ACC112 (cell line): ENCODE data around the gene ST6GALNAC3.

Source experiments
- H2AFZ ChIP-seq: fragments of 200-600 bp; sonication (generic); one replicate; pipeline ENCODE4 v1.6.0; 2017; ENCODE audit warnings: antibody characterized with exemption, low read length; ENCODE audit not compliant: unreplicated experiment
- H3K27ac ChIP-seq: fragments of 200-600 bp; sonication (generic); 2 replicates; pipeline ENCODE4 v1.5.1; 2014; ENCODE audit warnings: low read depth, mild to moderate bottlenecking, antibody characterized with exemption, low read length, moderate library complexity
- H3K27me3 ChIP-seq: fragments of 200-600 bp; sonication (generic); 2 replicates; pipeline ENCODE4 v1.6.1; 2014; ENCODE audit warnings: mild to moderate bottlenecking, antibody characterized with exemption, low read length, moderate library complexity, mixed read lengths; ENCODE audit not compliant: insufficient read depth
- H3K36me3 ChIP-seq: fragments of 200-600 bp; sonication (generic); 2 replicates; pipeline ENCODE4 v1.6.1; 2016; ENCODE audit warnings: mild to moderate bottlenecking, antibody characterized with exemption, low read length, moderate library complexity, mixed read lengths; ENCODE audit not compliant: insufficient read depth
- H3K4me1 ChIP-seq: fragments of 200-600 bp; sonication (generic); one replicate; pipeline ENCODE4 v1.6.1; 2016; ENCODE audit warnings: low read length, mixed read lengths; ENCODE audit not compliant: insufficient read depth, unreplicated experiment, control insufficient read depth
- H3K4me3 ChIP-seq: fragments of 200-600 bp; sonication (generic); 2 replicates; pipeline ENCODE4 v1.5.1; 2014; ENCODE audit warnings: mild to moderate bottlenecking, low read depth, low read length
- H3K79me2 ChIP-seq: fragments of 200-600 bp; sonication (generic); one replicate; pipeline ENCODE4 v1.6.0; 2016; ENCODE audit warnings: low read length; ENCODE audit not compliant: control insufficient read depth, unreplicated experiment, insufficient read depth

The ST6GALNAC3 gene

GRCh38 chr1:76070538-76070937, 4.0 kb upstream of the ST6GALNAC3 start:
- Histone ChIP-seq H3K36me3 (no peaks in the 10 kb centered on the region), H3K27ac (no peak overlapping the region), H3K79me2 (no peaks in the 10 kb centered on the region), H3K4me3 (no peak overlapping the region), H3K27me3 (peaks cover 8% of the 10 kb centered on the region; the same call in 1 of the 2 replicates), H3K4me1 (peaks cover 44% of the 10 kb centered on the region), H2AFZ (no peak overlapping the region)

GRCh38 chr1:76073481-76073880, 1.1 kb upstream of the ST6GALNAC3 start:
- peaks cover 10% of the 10 kb centered on the region; the same call in 1 of the 2 replicates for H3K27me3 ChIP-seq
- no peaks in the 10 kb centered on the region for H3K36me3 ChIP-seq
- no peak overlapping the region for H3K27ac ChIP-seq
- H3K4me3 ChIP-seq: no peak overlapping the region
- H3K4me1 ChIP-seq: peaks cover 30% of the 10 kb centered on the region
- no peaks in the 10 kb centered on the region for H3K79me2 ChIP-seq
- H2AFZ ChIP-seq: no peak overlapping the region

- Histone ChIP-seq H3K36me3 (no peaks in the 10 kb centered on the region), H3K79me2 (no peaks in the 10 kb centered on the region), H2AFZ (peak overlapping the region; percentile 95), H3K27me3 (peaks cover 10% of the 10 kb centered on the region; the same call in 1 of the 2 replicates), H3K27ac (no peak overlapping the region), H3K4me3 (peak overlapping the region; percentile 84), H3K4me1 (peaks cover 16% of the 10 kb centered on the region)
These were observed 593 bp downstream of the ST6GALNAC3 start for GRCh38 chr1:76075188-76075489.

DNA sequence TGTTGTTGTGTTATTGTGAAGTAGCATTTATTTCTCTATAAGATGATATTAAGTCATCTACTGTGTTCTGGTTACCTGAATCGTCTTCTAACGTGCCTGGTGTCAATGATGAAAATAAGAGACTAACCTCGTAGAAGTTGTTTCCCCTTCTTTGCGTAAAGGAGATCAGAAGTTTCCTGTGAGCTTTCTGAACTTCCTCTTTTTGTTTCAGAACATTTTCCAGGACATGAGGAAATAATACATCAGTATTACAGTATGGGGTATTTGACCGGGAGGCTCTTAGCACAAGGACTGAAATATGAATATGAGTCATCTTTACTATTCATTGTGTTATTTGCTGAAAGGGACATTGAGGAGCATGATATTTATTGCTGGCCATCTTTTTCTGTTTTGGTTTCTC, 1.3 kb downstream of the ST6GALNAC3 start:
- peaks cover 10% of the 10 kb centered on the region; the same call in 1 of the 2 replicates for H3K27me3 ChIP-seq
- peak overlapping the region; percentile 84; the same call in 1 of the 2 replicates for H3K4me3 ChIP-seq
- H3K36me3 ChIP-seq: no peaks in the 10 kb centered on the region
- no peak overlapping the region for H2AFZ ChIP-seq
- no peak overlapping the region for H3K27ac ChIP-seq
- peaks cover 16% of the 10 kb centered on the region for H3K4me1 ChIP-seq
- H3K79me2 ChIP-seq: no peaks in the 10 kb centered on the region

GRCh38 chr1:76079475-76080227, 5.1 kb downstream of the ST6GALNAC3 start:
- H2AFZ ChIP-seq: no peak overlapping the region
- H3K4me3 ChIP-seq: no peak overlapping the region
- peaks cover 4% of the 10 kb centered on the region for H3K4me1 ChIP-seq
- no peaks in the 10 kb centered on the region for H3K36me3 ChIP-seq
- H3K79me2 ChIP-seq: no peaks in the 10 kb centered on the region
- peaks cover 10% of the 10 kb centered on the region; the same call in 1 of the 2 replicates for H3K27me3 ChIP-seq
- H3K27ac ChIP-seq: no peak overlapping the region

GRCh38 chr1:76080552-76081079, 6.1 kb downstream of the ST6GALNAC3 start:
- Histone ChIP-seq H2AFZ (no peak overlapping the region), H3K27ac (no peak overlapping the region), H3K4me1 (peaks cover 3% of the 10 kb centered on the region), H3K79me2 (no peaks in the 10 kb centered on the region), H3K36me3 (no peaks in the 10 kb centered on the region), H3K27me3 (0 out of 2 replicates have a peak, but pooled peaks cover under 1% of the 10 kb centered on the region), H3K4me3 (no peak overlapping the region)

DNA sequence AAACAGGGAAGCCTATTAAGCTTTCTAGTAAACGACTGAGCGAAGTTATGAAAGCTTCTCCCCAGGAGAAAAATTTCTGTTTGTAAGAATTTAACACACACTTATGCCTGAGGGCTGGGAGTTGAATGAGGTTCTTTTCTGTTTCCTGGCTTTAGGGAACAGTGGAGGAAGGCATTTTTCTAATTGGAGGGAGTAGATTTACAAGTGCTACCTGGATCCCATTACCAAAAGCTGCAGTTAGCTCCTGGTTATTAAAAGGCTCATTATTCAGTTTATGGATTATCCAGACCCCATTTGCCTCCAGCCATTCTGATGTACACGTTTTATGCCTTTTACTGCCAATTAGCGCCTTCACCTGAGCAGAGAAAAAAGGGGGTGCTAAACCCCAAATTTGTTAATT, 7.5 kb downstream of the ST6GALNAC3 start:
- Histone ChIP-seq H3K27ac (no peak overlapping the region), H3K4me1 (no peaks in the 10 kb centered on the region), H3K36me3 (no peaks in the 10 kb centered on the region), H3K4me3 (no peak overlapping the region), H2AFZ (no peak overlapping the region), H3K79me2 (no peaks in the 10 kb centered on the region), H3K27me3 (no peaks in the 10 kb centered on the region)

DNA sequence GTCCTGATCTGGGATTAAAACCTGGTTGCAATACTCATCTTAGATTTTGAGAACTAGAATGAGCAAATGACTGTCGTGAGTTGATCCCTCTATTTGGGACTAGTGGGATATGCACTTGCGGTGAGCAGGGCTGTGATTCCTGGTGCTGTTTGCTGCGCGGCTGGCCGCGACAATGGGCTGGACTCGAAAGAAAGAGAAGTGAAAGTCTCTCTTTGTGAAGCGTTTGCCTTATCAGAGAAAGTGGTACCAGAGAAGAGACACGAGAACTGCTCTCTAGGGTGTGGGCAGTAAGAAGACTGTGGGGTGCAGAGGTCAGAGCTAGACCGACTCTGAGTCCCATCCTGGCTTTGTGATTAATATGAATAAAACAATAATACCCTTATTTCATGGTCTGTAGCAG, 8.6 kb downstream of the ST6GALNAC3 start:
- H3K79me2 ChIP-seq: no peaks in the 10 kb centered on the region
- no peaks in the 10 kb centered on the region for H3K36me3 ChIP-seq
- no peak overlapping the region for H2AFZ ChIP-seq
- no peaks in the 10 kb centered on the region for H3K4me1 ChIP-seq
- H3K27ac ChIP-seq: no peak overlapping the region
- no peaks in the 10 kb centered on the region for H3K27me3 ChIP-seq
- no peak overlapping the region for H3K4me3 ChIP-seq

- H3K27me3 ChIP-seq: no peaks in the 10 kb centered on the region
- H3K4me1 ChIP-seq: no peaks in the 10 kb centered on the region
- no peaks in the 10 kb centered on the region for H3K36me3 ChIP-seq
- H2AFZ ChIP-seq: no peak overlapping the region
- no peaks in the 10 kb centered on the region for H3K79me2 ChIP-seq
- H3K4me3 ChIP-seq: no peak overlapping the region
- H3K27ac ChIP-seq: no peak overlapping the region
These were observed 9.6 kb downstream of the ST6GALNAC3 start for GRCh38 chr1:76084029-76084627.

GRCh38 chr1:76084685-76085084, 10.1 kb downstream of the ST6GALNAC3 start:
- Histone ChIP-seq H3K4me1 (no peaks in the 10 kb centered on the region), H3K79me2 (no peaks in the 10 kb centered on the region), H2AFZ (no peak overlapping the region), H3K27ac (no peak overlapping the region), H3K4me3 (no peak overlapping the region), H3K27me3 (no peaks in the 10 kb centered on the region), H3K36me3 (no peaks in the 10 kb centered on the region)

GRCh38 chr1:76086109-76086508, 11.6 kb downstream of the ST6GALNAC3 start:
- H3K79me2 ChIP-seq: no peaks in the 10 kb centered on the region

More at GRCh38 chr1:76086109-76086508, 11.6 kb downstream of the ST6GALNAC3 start:
- no peaks in the 10 kb centered on the region for H3K27me3 ChIP-seq
- H3K4me1 ChIP-seq: no peaks in the 10 kb centered on the region
- no peak overlapping the region for H2AFZ ChIP-seq
- H3K4me3 ChIP-seq: no peak overlapping the region
- H3K36me3 ChIP-seq: no peaks in the 10 kb centered on the region
- no peak overlapping the region for H3K27ac ChIP-seq
